ENCODE data around the gene ATL1.

Gene ATL1

GRCh38 chr14:50559990-50560930, at the start of gene ATL1:
ATL1 (plus strand) TSS chr14:50560145; CDS start chr14:50560266, 121 bp downstream.
- DNase-seq (ENCODE audit: low spot score in 2 of 2) (peak in 1 of 2 donors; percentile 13), ATAC-seq (replicated peaks; ENCODE audit: extremely low read depth, poor library complexity, severe bottlenecking) (peak; percentile 77)
- no peaks in the 10 kb centered on the region for H3K9me3 Mint-ChIP-seq
- peaks cover 12% of the 10 kb centered on the region for H3K4me1 Mint-ChIP-seq
- peak within 1 kb of the TSS; percentile 79 for H3K4me3 Mint-ChIP-seq
- no peak within 1 kb of the TSS for H3K27ac Mint-ChIP-seq (ENCODE audit: low read depth)
- no peaks in the 10 kb centered on the region for H3K36me3 Mint-ChIP-seq (ENCODE audit: insufficient read depth)
- H3K27me3 Mint-ChIP-seq = peaks cover 68% of the 10 kb centered on the region

- peaks cover 46% of the 10 kb centered on the region for H3K4me1 Mint-ChIP-seq
- H3K9me3 Mint-ChIP-seq = no peaks in the 10 kb centered on the region
- DNase-seq (ENCODE audit: low spot score in 2 of 2) (no peak), ATAC-seq (replicated peaks; ENCODE audit: extremely low read depth, poor library complexity, severe bottlenecking) (no peak)
- H3K36me3 Mint-ChIP-seq (ENCODE audit: insufficient read depth) = peaks cover 2% of the 10 kb centered on the region
- no peak overlapping the region for H3K4me3 Mint-ChIP-seq
- no peaks in the 10 kb centered on the region for H3K27me3 Mint-ChIP-seq
- H3K27ac Mint-ChIP-seq (ENCODE audit: low read depth) = no peak overlapping the region
These were observed 49.8 kb upstream of the ATL1 start for GRCh38 chr14:50510157-50510556.

- DNase-seq (ENCODE audit: low spot score in 2 of 2) = no peak
- Mint-ChIP-seq H3K27ac (ENCODE audit: low read depth) (no peak overlapping the region), H3K4me3 (no peak overlapping the region), H3K9me3 (no peaks in the 10 kb centered on the region), H3K4me1 (peaks cover 36% of the 10 kb centered on the region), H3K36me3 (ENCODE audit: insufficient read depth) (no peaks in the 10 kb centered on the region), H3K27me3 (no peaks in the 10 kb centered on the region)
- no peak for ATAC-seq (replicated peaks; ENCODE audit: extremely low read depth, poor library complexity, severe bottlenecking)
These were observed 47.5 kb upstream of the ATL1 start for GRCh38 chr14:50512463-50512862.

- no peak overlapping the region for H3K27ac Mint-ChIP-seq (ENCODE audit: low read depth)
- ATAC-seq (replicated peaks; ENCODE audit: extremely low read depth, poor library complexity, severe bottlenecking) = no peak
These were observed 43.9 kb upstream of the ATL1 start for GRCh38 chr14:50516091-50516490.

DNA sequence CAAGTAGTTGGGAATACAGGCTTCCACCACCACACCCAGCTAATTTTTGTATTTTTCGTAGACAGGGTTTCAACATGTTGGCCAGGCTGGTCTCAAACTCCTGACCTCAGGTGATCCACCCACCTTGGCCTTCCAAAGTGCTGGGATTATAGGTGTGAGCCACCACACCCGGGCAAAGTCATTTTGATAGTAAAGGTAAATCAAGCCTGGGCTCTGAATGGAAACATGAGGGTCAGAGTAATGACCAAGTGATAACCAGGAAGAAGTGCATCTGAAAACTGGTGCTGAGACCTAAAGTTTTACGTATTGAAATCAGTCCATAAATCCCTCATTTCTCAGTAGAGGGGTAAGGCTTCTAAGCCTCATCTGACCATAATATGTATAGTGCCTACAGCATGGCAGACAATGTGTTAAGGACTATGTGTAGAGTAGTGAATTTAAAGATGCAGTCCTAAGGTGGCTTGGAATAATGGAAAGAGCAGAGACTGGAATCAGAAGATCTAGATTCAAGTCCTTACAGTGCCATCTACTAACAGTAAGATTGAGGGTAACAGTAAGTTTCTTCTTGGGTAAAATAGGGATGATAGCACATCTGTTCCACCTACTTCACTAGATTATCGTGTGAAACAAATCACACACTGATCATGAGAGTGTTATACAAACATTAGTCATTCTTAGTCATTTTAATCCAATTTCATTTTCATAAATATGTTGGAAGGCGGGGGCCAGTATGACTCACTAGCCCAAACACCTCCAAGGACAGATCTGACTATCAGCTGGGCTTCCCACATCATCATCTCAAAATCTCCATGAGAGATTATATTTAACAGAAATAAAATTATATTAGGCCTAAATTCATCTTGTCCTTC, 38.8 kb upstream of the ATL1 start:
- H3K4me3 Mint-ChIP-seq = peak overlapping the region; percentile 68
- peaks cover 52% of the 10 kb centered on the region for H3K4me1 Mint-ChIP-seq
- DNase-seq (ENCODE audit: low spot score in 2 of 2) (no peak), ATAC-seq (replicated peaks; ENCODE audit: extremely low read depth, poor library complexity, severe bottlenecking) (peak; percentile 77)
- H3K27ac Mint-ChIP-seq (ENCODE audit: low read depth) = peak overlapping the region; percentile 90
- peaks cover 9% of the 10 kb centered on the region for H3K36me3 Mint-ChIP-seq (ENCODE audit: insufficient read depth)
- H3K9me3 Mint-ChIP-seq = no peaks in the 10 kb centered on the region
- H3K27me3 Mint-ChIP-seq = no peaks in the 10 kb centered on the region

More at GRCh38 chr14:50516091-50516490, 43.9 kb upstream of the ATL1 start:
- Mint-ChIP-seq H3K9me3 (no peaks in the 10 kb centered on the region), H3K4me1 (peaks cover 17% of the 10 kb centered on the region), H3K27me3 (no peaks in the 10 kb centered on the region), H3K4me3 (no peak overlapping the region), H3K36me3 (ENCODE audit: insufficient read depth) (peaks cover 6% of the 10 kb centered on the region)
- DNase-seq (ENCODE audit: low spot score in 2 of 2) = no peak

GRCh38 chr14:50521912-50522341, 38.0 kb upstream of the ATL1 start:
- peak overlapping the region; percentile 68 for H3K4me3 Mint-ChIP-seq
- H3K27me3 Mint-ChIP-seq = no peaks in the 10 kb centered on the region

GRCh38 chr14:50523271-50524041, 36.5 kb upstream of the ATL1 start:
- Mint-ChIP-seq H3K4me3 (no peak overlapping the region), H3K9me3 (no peaks in the 10 kb centered on the region), H3K4me1 (peaks cover 60% of the 10 kb centered on the region), H3K27me3 (no peaks in the 10 kb centered on the region), H3K36me3 (ENCODE audit: insufficient read depth) (peaks cover 6% of the 10 kb centered on the region), H3K27ac (ENCODE audit: low read depth) (peak overlapping the region; percentile 63)
- ATAC-seq (replicated peaks; ENCODE audit: extremely low read depth, poor library complexity, severe bottlenecking) (no peak), DNase-seq (ENCODE audit: low spot score in 2 of 2) (no peak)

More at GRCh38 chr14:50521912-50522341, 38.0 kb upstream of the ATL1 start:
- DNase-seq (ENCODE audit: low spot score in 2 of 2) = no peak
- Mint-ChIP-seq H3K36me3 (ENCODE audit: insufficient read depth) (peaks cover 9% of the 10 kb centered on the region), H3K4me1 (peaks cover 58% of the 10 kb centered on the region), H3K27ac (ENCODE audit: low read depth) (peak overlapping the region; percentile 90), H3K9me3 (no peaks in the 10 kb centered on the region)
- ATAC-seq (replicated peaks; ENCODE audit: extremely low read depth, poor library complexity, severe bottlenecking) = peak; percentile 63

DNA sequence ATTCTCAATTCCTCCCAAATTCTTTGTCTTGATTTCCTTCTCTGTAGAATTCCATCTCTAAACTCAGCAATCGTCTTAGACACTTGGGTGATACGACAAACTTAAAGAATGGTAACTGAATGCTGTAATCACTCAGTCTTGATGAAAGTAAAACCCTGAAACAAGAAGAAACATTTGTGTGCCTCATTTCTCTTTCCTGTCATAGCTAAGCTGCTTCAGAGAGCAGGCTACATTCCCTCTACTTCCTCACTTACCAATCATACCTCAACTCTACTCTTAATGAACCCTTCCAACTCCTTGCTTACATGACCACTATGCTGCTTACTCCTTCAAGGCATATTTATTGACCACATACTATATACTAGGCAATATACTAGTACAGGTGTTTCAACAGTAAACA, 35.9 kb upstream of the ATL1 start:
- no peak for ATAC-seq (replicated peaks; ENCODE audit: extremely low read depth, poor library complexity, severe bottlenecking)
- DNase-seq (ENCODE audit: low spot score in 2 of 2) = no peak
- Mint-ChIP-seq H3K36me3 (ENCODE audit: insufficient read depth) (peaks cover 8% of the 10 kb centered on the region), H3K4me1 (peaks cover 60% of the 10 kb centered on the region), H3K4me3 (no peak overlapping the region), H3K27ac (ENCODE audit: low read depth) (peak overlapping the region; percentile 63), H3K27me3 (no peaks in the 10 kb centered on the region), H3K9me3 (no peaks in the 10 kb centered on the region)

GRCh38 chr14:50524731-50525515, 35.0 kb upstream of the ATL1 start:
- Mint-ChIP-seq H3K36me3 (ENCODE audit: insufficient read depth) (peaks cover 4% of the 10 kb centered on the region), H3K27ac (ENCODE audit: low read depth) (peak overlapping the region; percentile 63), H3K9me3 (no peaks in the 10 kb centered on the region), H3K4me3 (no peak overlapping the region), H3K4me1 (peaks cover 69% of the 10 kb centered on the region), H3K27me3 (no peaks in the 10 kb centered on the region)
- ATAC-seq (replicated peaks; ENCODE audit: extremely low read depth, poor library complexity, severe bottlenecking) (no peak), DNase-seq (ENCODE audit: low spot score in 2 of 2) (no peak)

DNA sequence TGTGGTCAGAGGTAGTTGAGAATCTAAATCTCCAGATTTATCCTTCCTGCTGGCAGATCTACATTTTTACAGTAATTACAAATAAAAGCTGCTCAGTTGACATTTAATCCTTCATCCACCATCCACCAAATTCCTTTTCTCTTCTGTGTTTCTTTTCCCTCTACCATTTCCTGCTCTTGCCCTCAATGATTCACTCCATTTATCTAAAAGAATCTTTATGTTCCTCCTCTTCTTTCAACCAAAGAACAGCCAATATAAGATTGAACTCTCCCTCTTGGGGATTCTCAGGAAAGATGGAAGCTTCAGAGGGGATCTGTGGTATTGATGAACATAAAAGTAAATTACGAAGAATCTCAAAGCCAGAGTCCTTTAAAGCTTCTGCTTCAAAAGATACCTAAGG, 31.9 kb upstream of the ATL1 start:
- peaks cover 64% of the 10 kb centered on the region for H3K4me1 Mint-ChIP-seq
- H3K9me3 Mint-ChIP-seq = no peaks in the 10 kb centered on the region
- H3K4me3 Mint-ChIP-seq = no peak overlapping the region
- DNase-seq (ENCODE audit: low spot score in 2 of 2) (no peak), ATAC-seq (replicated peaks; ENCODE audit: extremely low read depth, poor library complexity, severe bottlenecking) (no peak)
- H3K27me3 Mint-ChIP-seq = no peaks in the 10 kb centered on the region
- H3K27ac Mint-ChIP-seq (ENCODE audit: low read depth) = no peak overlapping the region
- peaks cover 6% of the 10 kb centered on the region for H3K36me3 Mint-ChIP-seq (ENCODE audit: insufficient read depth)

- H3K9me3 Mint-ChIP-seq = no peaks in the 10 kb centered on the region
- peak overlapping the region; percentile 27 for H3K27ac Mint-ChIP-seq (ENCODE audit: low read depth)
- H3K36me3 Mint-ChIP-seq (ENCODE audit: insufficient read depth) = peaks cover 6% of the 10 kb centered on the region
- H3K4me1 Mint-ChIP-seq = peaks cover 54% of the 10 kb centered on the region
- no peak for ATAC-seq (replicated peaks; ENCODE audit: extremely low read depth, poor library complexity, severe bottlenecking)
- DNase-seq (ENCODE audit: low spot score in 2 of 2) = no peak
- peak overlapping the region; percentile 0 for H3K4me3 Mint-ChIP-seq
- H3K27me3 Mint-ChIP-seq = no peaks in the 10 kb centered on the region
These were observed 30.4 kb upstream of the ATL1 start for GRCh38 chr14:50529288-50530179.

Data from central memory CD8-positive, alpha-beta T cell (primary cell).